ENCODE results near the gene ADAT2.

The ADAT2 gene

DNA sequence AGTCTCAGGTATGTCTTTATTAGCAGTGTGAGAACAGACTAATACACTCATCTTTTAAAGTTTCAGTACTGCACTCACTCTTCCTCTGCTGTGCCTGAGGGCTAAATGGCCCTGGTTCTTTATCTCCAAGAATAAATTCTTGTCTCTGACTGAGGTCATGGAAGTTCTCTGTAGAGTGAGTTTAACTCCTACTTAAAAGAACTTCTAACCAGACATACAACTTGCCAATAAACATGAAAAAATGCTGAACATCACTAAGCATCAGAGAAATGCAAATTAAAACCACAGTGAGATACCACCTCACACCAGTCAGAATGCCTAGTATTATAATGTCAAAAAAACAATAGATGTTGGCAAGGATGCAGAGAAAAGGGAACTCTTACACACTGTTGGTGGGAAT, 73.6 kb downstream of the ADAT2 start:
- no peak overlapping the region for H3K4me3 ChIP-seq (ENCODE audit: low read length)
- H3K27me3 ChIP-seq (ENCODE audit: control insufficient read depth, insufficient read depth, low read length), result no peaks in the 10 kb centered on the region
- no peaks in the 10 kb centered on the region for H3K4me1 ChIP-seq (ENCODE audit: control insufficient read depth, insufficient read depth, low read length)
- H3K9me3 ChIP-seq (ENCODE audit: control insufficient read depth, low read length), result no peaks in the 10 kb centered on the region
- H3K36me3 ChIP-seq (ENCODE audit: control insufficient read depth, insufficient read depth, low read length), result no peaks in the 10 kb centered on the region
- no peak overlapping the region for H3K9ac ChIP-seq (ENCODE audit: low read length)

DNA sequence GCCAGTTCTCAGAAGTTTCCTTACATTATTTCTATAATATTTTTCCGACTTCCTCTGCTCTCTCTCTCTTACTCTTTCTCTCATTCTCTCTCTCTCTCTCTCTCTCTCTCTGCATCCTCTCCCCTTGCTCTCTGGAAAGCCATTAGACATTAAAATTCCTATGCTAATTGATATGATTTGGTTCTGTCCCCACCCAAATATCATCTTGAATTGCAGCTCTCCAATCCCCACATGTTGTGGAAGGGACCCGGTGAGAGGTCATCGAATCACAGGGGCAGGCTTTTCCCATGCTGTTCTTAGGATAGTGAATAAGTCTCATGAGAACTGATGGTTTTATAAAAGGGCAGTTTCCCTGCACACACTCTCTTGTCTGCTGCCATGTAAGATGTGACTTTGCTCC, 74.1 kb downstream of the ADAT2 start:
- H3K27me3 ChIP-seq (ENCODE audit: control insufficient read depth, insufficient read depth, low read length), result no peaks in the 10 kb centered on the region
- no peak overlapping the region for H3K9ac ChIP-seq (ENCODE audit: low read length)
- no peaks in the 10 kb centered on the region for H3K36me3 ChIP-seq (ENCODE audit: control insufficient read depth, insufficient read depth, low read length)
- H3K4me1 ChIP-seq (ENCODE audit: control insufficient read depth, insufficient read depth, low read length), result no peaks in the 10 kb centered on the region
- no peak overlapping the region for H3K4me3 ChIP-seq (ENCODE audit: low read length)
- H3K9me3 ChIP-seq (ENCODE audit: control insufficient read depth, low read length), result no peaks in the 10 kb centered on the region

- H3K9ac ChIP-seq (ENCODE audit: low read length), result no peak overlapping the region
- H3K36me3 ChIP-seq (ENCODE audit: control insufficient read depth, insufficient read depth, low read length), result no peaks in the 10 kb centered on the region
- H3K9me3 ChIP-seq (ENCODE audit: control insufficient read depth, low read length), result no peaks in the 10 kb centered on the region
- no peaks in the 10 kb centered on the region for H3K27me3 ChIP-seq (ENCODE audit: control insufficient read depth, insufficient read depth, low read length)
- H3K4me3 ChIP-seq (ENCODE audit: low read length), result no peak overlapping the region
- no peaks in the 10 kb centered on the region for H3K4me1 ChIP-seq (ENCODE audit: control insufficient read depth, insufficient read depth, low read length)
Measured at GRCh38 chr6:143375022-143375585, 75.4 kb downstream of the ADAT2 start.

- Histone ChIP-seq H3K36me3 (ENCODE audit: control insufficient read depth, insufficient read depth, low read length) (no peaks in the 10 kb centered on the region), H3K4me3 (ENCODE audit: low read length) (no peak overlapping the region), H3K9me3 (ENCODE audit: control insufficient read depth, low read length) (no peaks in the 10 kb centered on the region), H3K4me1 (ENCODE audit: control insufficient read depth, insufficient read depth, low read length) (no peaks in the 10 kb centered on the region), H3K9ac (ENCODE audit: low read length) (no peak overlapping the region), H3K27me3 (ENCODE audit: control insufficient read depth, insufficient read depth, low read length) (no peaks in the 10 kb centered on the region)
Measured at GRCh38 chr6:143374014-143374413, 76.5 kb downstream of the ADAT2 start.
